K562 (cell line): ENCODE data around the gene SLTM. TPM values are rescaled to one million over a fixed set of nuclear protein-coding genes. Genes with fewer than 3 reads are reported as not detected.
"Not testable (repeated sequence)": the region's sequence is repeated elsewhere in the genome, so short reads cannot be mapped to it uniquely, and the experiment has no call there.

Experiments used
- ATAC-seq: fragments of 200-7000 bp; cut with Tn5 transposase; 3 replicates; pipeline ENCODE4 v1.9.1; 2020; ENCODE audit warnings: moderate library complexity
- BruUV-seq: library from RNA; stranded (reverse); fragments of 400-500 nt; replicated peaks from 2 replicates; lab custom pipeline; 2021; lab: Mats Ljungman, UMichigan
- CTCF ChIA-PET: fragments of 300-600 bp; formaldehyde crosslinking; extraction: SDS; loops from one replicate; lab custom pipeline; 2021; ENCODE audit warnings: low intra/inter-chr PET ratio; lab: Yijun Ruan, JAX
- POLR2A ChIA-PET: fragments of 300-600, 350-650 bp; sonication (Branson Sonifier 250); formaldehyde crosslinking; extraction: SDS; loops from one replicate; lab custom pipeline; 2021; ENCODE audit warnings: antibody characterized with exemption, inconsistent platforms; lab: Yijun Ruan, JAX
- DNase-seq, 4 experiments: peaks; one replicate each; pipeline versions ENCODE4 v3.0.0 to v3.0.0-alpha.2; 2011 to 2018; ENCODE audit warnings: low spot score in 3 of 4, mixed read lengths in 3 of 4; ENCODE audit errors: extremely low read depth in 1 of 4
- FAIRE-seq: peaks from 2 replicates; lab custom pipeline; 2011; peaks lifted over from hg19 to GRCh38; lab: Jason Lieb, UNC
- H2AFZ ChIP-seq: 2 replicates; pipeline ENCODE4 v1.6.0; 2011; ENCODE audit warnings: low read depth, low read length, control low read depth, inconsistent platforms
- H3K27ac ChIP-seq: fragments of 200-600 bp; 3 replicates; pipeline ENCODE4 v1.8.0; 2011; ENCODE audit warnings: low read depth, mild to moderate bottlenecking, control low read depth, inconsistent platforms, low read length, moderate library complexity, mixed read lengths; ENCODE audit errors: extremely low read depth
- H3K27me3 ChIP-seq, 2 experiments: fragments of 300-600 bp in 1 of 2; 2 replicates in 1 of 2; 3 replicates in 1 of 2; pipeline versions ENCODE4 v1.6.0 to v1.8.0; 2011; ENCODE audit warnings: inconsistent platforms in 2 of 2, low read length in 2 of 2, mild to moderate bottlenecking in 1 of 2, mixed read lengths in 1 of 2, moderate library complexity in 1 of 2; ENCODE audit not compliant: control insufficient read depth in 2 of 2, insufficient read depth in 2 of 2
- H3K36me3 ChIP-seq: fragments of 300-600 bp; 3 replicates; pipeline ENCODE4 v1.8.0; 2011; ENCODE audit warnings: mild to moderate bottlenecking, low read length, inconsistent platforms; ENCODE audit not compliant: control insufficient read depth, insufficient read depth
- H3K4me1 ChIP-seq, 2 experiments: fragments of 200-600 bp in 1 of 2; replicated peaks in 1 of 2; 2 replicates in 1 of 2; 3 replicates in 1 of 2; pipeline versions ENCODE4 v1.5.1 to v1.8.0; 2011; ENCODE audit warnings: inconsistent platforms in 2 of 2, low read length in 2 of 2, mild to moderate bottlenecking in 1 of 2, mixed read lengths in 1 of 2, moderate library complexity in 1 of 2; ENCODE audit not compliant: control insufficient read depth in 2 of 2, insufficient read depth in 2 of 2
- H3K4me2 ChIP-seq: 2 replicates; pipeline ENCODE4 v1.6.1; 2011; ENCODE audit warnings: low read length, control low read depth, inconsistent platforms, mixed read lengths; ENCODE audit not compliant: insufficient read depth
- H3K4me3 ChIP-seq: fragments of 200-600 bp; sonication (generic), shearing (Covaris generic); 2 replicates; pipeline ENCODE4 v1.5.1; 2016; ENCODE audit warnings: control low read depth, inconsistent platforms
- H3K79me2 ChIP-seq: fragments of 200-600 bp; 3 replicates; pipeline ENCODE4 v1.8.0; 2011; ENCODE audit warnings: low read length, inconsistent platforms; ENCODE audit not compliant: control insufficient read depth, insufficient read depth
- H3K9ac ChIP-seq, 2 experiments: 2 replicates each; pipeline versions ENCODE4 v1.6.0 to v1.6.1; 2011; ENCODE audit warnings: low read depth in 2 of 2, low read length in 2 of 2, control low read depth in 1 of 2, inconsistent platforms in 1 of 2, mild to moderate bottlenecking in 1 of 2, mixed read lengths in 1 of 2; ENCODE audit not compliant: insufficient read depth in 1 of 2
- H3K9me1 ChIP-seq: one replicate; pipeline ENCODE4 v1.6.0; 2011; ENCODE audit warnings: inconsistent platforms, mild to moderate bottlenecking, low read length, moderate library complexity; ENCODE audit not compliant: control insufficient read depth, insufficient read depth
- H3K9me3 ChIP-seq: replicated peaks from 2 replicates; pipeline ENCODE4 v1.5.1; 2011; ENCODE audit warnings: low read depth, low read length, inconsistent platforms; ENCODE audit not compliant: control insufficient read depth, insufficient read depth
- H4K20me1 ChIP-seq: replicated peaks from 2 replicates; pipeline ENCODE4 v1.6.1; 2011; ENCODE audit warnings: low read length, inconsistent platforms, mixed read lengths; ENCODE audit not compliant: control insufficient read depth, insufficient read depth
- ADNP ChIP-seq: fragments of 200-800 bp; sonication (Bioruptor generic); IDR thresholded peaks from 2 replicates; pipeline ENCODE4 v1.6.1; 2016; ENCODE audit warnings: missing genetic modification characterization, missing compliant biosample characterization
- ARID1B ChIP-seq: fragments of 450-650 bp; IDR thresholded peaks from 2 replicates; pipeline ENCODE4 v1.6.1; 2016; ENCODE audit warnings: antibody characterized with exemption, mild to moderate bottlenecking, inconsistent platforms
- HNRNPLL ChIP-seq: fragments of 200-400 bp; formaldehyde crosslinking; IDR thresholded peaks from 2 replicates; pipeline ENCODE4 v1.6.1; 2017; ENCODE audit warnings: low read length, low read depth, mild to moderate bottlenecking; ENCODE audit not compliant: poor library complexity, severe bottlenecking
- SMARCE1 ChIP-seq: fragments of 450-650 bp; IDR thresholded peaks from 2 replicates; pipeline ENCODE4 v1.7.1; 2016; ENCODE audit warnings: mild to moderate bottlenecking
- TARDBP ChIP-seq: fragments of 450-650 bp; IDR thresholded peaks from 2 replicates; pipeline ENCODE4 v1.6.1; 2016
- ZFP1 ChIP-seq: fragments of 450-650 bp; formaldehyde crosslinking; IDR thresholded peaks from 2 replicates; pipeline ENCODE4 v1.4.0; 2020; ENCODE audit warnings: mild to moderate bottlenecking, mixed read lengths
- WGBS: fragments of 100-300 bp; shearing (Covaris generic); methylation state at CpG from one replicate; pipeline ENCODE4 v1.1.6; 2016; ENCODE audit warnings: low coverage, mixed read lengths; ENCODE audit not compliant: insufficient coverage; ENCODE audit errors: missing lambda C conversion rate; 5-methylcytosine and 5-hydroxymethylcytosine counted together
- in situ Hi-C: fragments of 300-500 bp; cut with MboI; formaldehyde crosslinking; loops from 4 replicates; pipeline ENCODE4 v1.15.0; 2018; ENCODE audit warnings: inconsistent platforms, mixed read lengths
- intact Hi-C: fragments of 100-400 bp; cut with micrococcal nuclease; formaldehyde crosslinking; loops from 2 replicates; pipeline ENCODE4 v1.14.2; 2022
- polyA plus RNA-seq, 8 experiments: library from polyadenylated mRNA; depleted of rRNA in 4 of 8; stranded (reverse) in 5 of 8; unstranded in 3 of 8; fragments of >200 nt; fragmentation: Nextera tagmentation in 2 of 8; fragmentation: Illumina TruSeq in 1 of 8; extraction: Ambion mirVana in 2 of 8; extraction: Trizol in 1 of 8; gene quantifications; 2 replicates each; pipeline versions ENCODE4 v1.2.1 to v1.2.3, GENCODE V29; 2011 to 2014; ENCODE audit warnings: inconsistent platforms in 1 of 8, missing spikeins in 1 of 8
- total RNA-seq, 7 experiments: library from RNA; depleted of rRNA in 6 of 7; stranded (reverse); fragments of >200 nt in 6 of 7; fragmentation: Illumina TruSeq in 2 of 7; extraction: Trizol in 2 of 7; gene quantifications; 2 replicates each; pipeline versions ENCODE4 v1.2.1 to v1.2.3, GENCODE V29; 2011 to 2021; ENCODE audit warnings: low replicate concordance in 1 of 7
- TF ChIP-seq, protein P1 (sequence below): fragments of 250-450 bp; sonication (Bioruptor Pico); IDR thresholded peaks from 2 replicates; pipeline ENCODE4 v1.9.0; 2021; ENCODE audit warnings: mild to moderate bottlenecking
- TF ChIP-seq, protein P2 (sequence below): IDR thresholded peaks from 3 replicates; pipeline ENCODE4 v1.6.1; 2011; ENCODE audit warnings: borderline replicate concordance, mild to moderate bottlenecking; ENCODE audit not compliant: insufficient read length, insufficient read depth
- TF ChIP-seq, protein P3 (sequence below): sonication (generic); IDR thresholded peaks from 2 replicates; pipeline ENCODE4 v1.6.1; 2016

Gene SLTM
- total and polyA plus RNA-seq, 9 of the 15 experiments (the other 6 are each of a cell fraction or from before 2014, with no cell fraction given): 39.5 to 163 (median 102) TPM

DNA sequence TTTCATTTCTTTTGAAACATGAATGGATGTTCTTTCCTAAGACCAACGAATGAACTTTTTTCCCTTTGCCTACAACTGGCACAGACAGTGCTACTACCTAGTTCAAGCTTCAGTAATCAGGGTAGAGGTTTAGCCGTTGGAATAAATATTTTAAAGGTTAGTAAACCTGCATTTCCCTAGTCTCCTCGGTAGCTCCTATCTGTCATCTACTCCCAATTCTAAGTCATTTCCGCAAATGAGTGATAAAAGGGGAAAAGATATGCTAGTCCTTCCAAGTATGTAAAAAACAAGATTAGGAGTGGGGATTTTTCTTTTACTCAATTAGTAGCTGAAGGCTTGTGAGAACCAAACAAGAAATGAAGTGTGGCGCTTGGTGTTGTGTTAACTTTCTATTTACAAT is 15.2 kb downstream of the SLTM start:
- no peak overlapping the region for H2AFZ ChIP-seq
- H4K20me1 ChIP-seq: no peaks in the 10 kb centered on the region; the same call in 1 of the 2 replicates
- FAIRE-seq (no peak), ATAC-seq (no peak), DNase-seq (no peak)
- no peak overlapping the region for H3K4me2 ChIP-seq
- ChIA-PET CTCF (interaction anchor here (0.7 kb wide), 1 partner anchor 299 kb away, joined by 3 read pairs; no protein-coding TSS in a partner anchor), POLR2A (interaction anchor here (1.0 to 6.0 kb wide), 3 partner anchors 9 to 36 kb away, joined by 7 to 35 read pairs (median 31); no protein-coding TSS in a partner anchor)
- H3K36me3 ChIP-seq: peaks cover 73% of the 10 kb centered on the region
- no peaks in the 10 kb centered on the region for H3K9me1 ChIP-seq
- peaks cover 70% of the 10 kb centered on the region for H3K79me2 ChIP-seq
- H3K4me3 ChIP-seq: no peak overlapping the region
- peaks cover 11 to 19% of the 10 kb centered on the region in 2 experiments; a peak in 4 of 5 replicates for H3K4me1 ChIP-seq
- intact Hi-C loops: no loop called here
- peak overlapping the region; percentile 60; the same call in 2 of the 3 replicates for H3K27ac ChIP-seq
- WGBS: 25% methylated on average over 5 of the region's 5 CpGs
- H3K9me3 ChIP-seq: no peaks in the 10 kb centered on the region
- peak overlapping the region in 1 of 2 experiments; percentile 41; a peak in 1 of 4 replicates for H3K9ac ChIP-seq
- no TSS peak for BruUV-seq
- in situ Hi-C loops: no loop called here
- no peaks in the 10 kb centered on the region for H3K27me3 ChIP-seq
- TF ChIP-seq, protein P1, sequence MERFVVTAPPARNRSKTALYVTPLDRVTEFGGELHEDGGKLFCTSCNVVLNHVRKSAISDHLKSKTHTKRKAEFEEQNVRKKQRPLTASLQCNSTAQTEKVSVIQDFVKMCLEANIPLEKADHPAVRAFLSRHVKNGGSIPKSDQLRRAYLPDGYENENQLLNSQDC (CRISPR knock-in tag): no peak
- TF ChIP-seq SMARCE1: 0 out of 2 replicates have a peak, but pooled peaks have one; percentile 14
- TF ChIP-seq, protein P2, sequence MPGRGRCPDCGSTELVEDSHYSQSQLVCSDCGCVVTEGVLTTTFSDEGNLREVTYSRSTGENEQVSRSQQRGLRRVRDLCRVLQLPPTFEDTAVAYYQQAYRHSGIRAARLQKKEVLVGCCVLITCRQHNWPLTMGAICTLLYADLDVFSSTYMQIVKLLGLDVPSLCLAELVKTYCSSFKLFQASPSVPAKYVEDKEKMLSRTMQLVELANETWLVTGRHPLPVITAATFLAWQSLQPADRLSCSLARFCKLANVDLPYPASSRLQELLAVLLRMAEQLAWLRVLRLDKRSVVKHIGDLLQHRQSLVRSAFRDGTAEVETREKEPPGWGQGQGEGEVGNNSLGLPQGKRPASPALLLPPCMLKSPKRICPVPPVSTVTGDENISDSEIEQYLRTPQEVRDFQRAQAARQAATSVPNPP: no peak
- no peak for TF ChIP-seq ZFP1 (CRISPR knock-in tag)
- TF ChIP-seq, protein P3, sequence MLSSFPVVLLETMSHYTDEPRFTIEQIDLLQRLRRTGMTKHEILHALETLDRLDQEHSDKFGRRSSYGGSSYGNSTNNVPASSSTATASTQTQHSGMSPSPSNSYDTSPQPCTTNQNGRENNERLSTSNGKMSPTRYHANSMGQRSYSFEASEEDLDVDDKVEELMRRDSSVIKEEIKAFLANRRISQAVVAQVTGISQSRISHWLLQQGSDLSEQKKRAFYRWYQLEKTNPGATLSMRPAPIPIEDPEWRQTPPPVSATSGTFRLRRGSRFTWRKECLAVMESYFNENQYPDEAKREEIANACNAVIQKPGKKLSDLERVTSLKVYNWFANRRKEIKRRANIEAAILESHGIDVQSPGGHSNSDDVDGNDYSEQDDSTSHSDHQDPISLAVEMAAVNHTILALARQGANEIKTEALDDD: peak; percentile 87
- TF ChIP-seq TARDBP: no peak
- TF ChIP-seq HNRNPLL: peak; percentile 55
- TF ChIP-seq ADNP (tag): no peak
- TF ChIP-seq ARID1B: peak; percentile 28; the same call in 1 of the 2 replicates

DNA sequence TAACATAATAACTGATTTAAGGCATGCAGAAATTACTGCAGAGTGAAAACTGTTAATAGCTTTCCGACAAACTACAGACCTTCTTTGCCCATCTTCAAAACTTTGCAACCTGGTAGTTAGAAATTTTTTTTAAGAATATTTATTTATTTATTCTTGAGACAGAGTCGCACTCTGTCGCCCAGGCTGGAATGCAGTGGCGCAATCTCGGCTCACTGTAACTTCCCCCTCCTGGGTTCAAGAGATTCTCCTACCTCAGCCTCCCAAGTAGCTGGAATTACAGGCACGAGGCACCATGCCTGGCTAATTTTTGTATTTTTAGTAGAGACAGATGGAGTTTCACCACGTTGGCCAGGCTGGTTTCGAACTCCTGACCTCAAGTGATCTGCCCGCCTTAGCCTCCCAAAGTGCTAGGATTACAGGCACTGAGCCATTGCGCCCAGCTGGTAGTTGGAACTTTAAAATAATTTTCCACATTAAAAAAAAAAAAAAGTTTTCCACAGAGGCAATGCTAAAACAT is 15.8 kb downstream of the SLTM start:
- H3K4me3 ChIP-seq, H3K27me3 ChIP-seq, H4K20me1 ChIP-seq, BruUV-seq, DNase-seq, H3K9me1 ChIP-seq, H3K9me3 ChIP-seq, H2AFZ ChIP-seq, H3K4me2 ChIP-seq, H3K9ac ChIP-seq, ATAC-seq, FAIRE-seq, intact Hi-C loops, in situ Hi-C loops: not testable (repeated sequence)
- H3K36me3 ChIP-seq: peaks cover 72% of the 10 kb centered on the region
- peak overlapping the region; percentile 60; the same call in 1 of the 3 replicates for H3K27ac ChIP-seq
- POLR2A ChIA-PET: interaction anchor here (1.0 to 6.0 kb wide), 6 partner anchors 9 to 147 kb away, joined by 3 to 35 read pairs (median 6); no protein-coding TSS in a partner anchor
- CTCF ChIA-PET: interaction anchor here (0.7 kb wide), 1 partner anchor 298 kb away, joined by 3 read pairs; no protein-coding TSS in a partner anchor
- 93% methylated on average over 9 of the region's 10 CpGs for WGBS
- peaks cover 11 to 19% of the 10 kb centered on the region in 2 experiments; a peak in 4 of 5 replicates for H3K4me1 ChIP-seq
- H3K79me2 ChIP-seq: peaks cover 64% of the 10 kb centered on the region
